Measurements from ENCODE around the gene SGPP2. TPM values are rescaled to one million over a fixed set of nuclear protein-coding genes. Genes with fewer than 3 reads are reported as not detected.

SGPP2 gene
- total and polyA plus RNA-seq, 2 of the 4 experiments (the other 2 are of a cell fraction): not detected

DNA sequence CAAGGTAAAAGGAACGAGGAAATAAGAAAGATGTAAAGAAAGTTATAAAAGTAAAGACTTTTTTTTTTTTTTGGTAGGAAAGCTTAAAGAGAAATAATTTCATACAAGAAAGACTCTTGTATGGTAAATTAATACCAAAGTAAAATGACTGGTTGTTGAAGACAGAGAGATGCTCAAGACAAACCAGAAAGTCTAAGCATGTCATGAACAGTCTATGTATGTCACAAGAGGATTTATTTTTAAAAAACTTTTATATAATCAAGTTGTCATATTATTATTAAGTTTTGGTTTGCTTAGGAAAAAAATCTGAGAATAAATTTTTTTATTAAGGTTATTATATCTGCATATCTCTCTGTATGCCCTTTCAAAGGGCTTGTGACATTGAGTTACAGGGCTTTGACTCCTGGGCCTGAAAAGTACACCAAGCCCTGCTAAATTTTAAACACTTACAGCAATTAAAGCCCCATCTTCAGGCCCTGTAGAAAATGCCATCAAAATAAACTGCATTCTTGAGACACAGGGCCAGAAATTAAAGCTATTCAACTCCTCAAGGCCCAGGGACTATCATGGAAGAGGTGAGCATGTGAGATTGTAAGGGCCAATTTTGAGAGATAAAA is 10.9 kb upstream of the SGPP2 start:
- BruUV-seq (replicated peaks): no TSS peak
- no peak overlapping the region for H4K8ac ChIP-seq (ENCODE audit: low read depth in 2 of 2, low read length in 2 of 2)
- no peak overlapping the region for H3K9ac ChIP-seq (ENCODE audit: low read depth, low read length)
- no peak overlapping the region for H4K5ac ChIP-seq (ENCODE audit: low read depth, low read length)
- H3K4me3 ChIP-seq (ENCODE audit: insufficient read depth, low read depth, low read length): no peak overlapping the region
- H3K56ac ChIP-seq (ENCODE audit: extremely low read depth, insufficient read depth, low read length): no peak overlapping the region
- H2AK5ac ChIP-seq (ENCODE audit: low read depth, low read length): no peak overlapping the region
- H2BK20ac ChIP-seq (ENCODE audit: low read depth, low read length): no peak overlapping the region
- no peaks in the 10 kb centered on the region for H3K36me3 ChIP-seq (ENCODE audit: control insufficient read depth, insufficient read depth, low read length)
- no peak overlapping the region for H3K18ac ChIP-seq (ENCODE audit: low read depth, low read length)
- no peak overlapping the region for H2BK15ac ChIP-seq (ENCODE audit: low read depth, low read length)
- dilution Hi-C loops (cut with HindIII; ENCODE audit: low sequenced_read_pairs, unreplicated experiment) (no loop called here), intact Hi-C loops (cut with micrococcal nuclease) (no loop called here), in situ Hi-C loops (cut with MboI; ENCODE audit: low sequenced_read_pairs) (no loop called here)
- ATAC-seq (ENCODE audit: low read depth) (no peak), DNase-seq (no peak)
- no peak overlapping the region for H2AK9ac ChIP-seq (replicated peaks; ENCODE audit: low read depth, low read length, poor library complexity)
- H2BK5ac ChIP-seq (ENCODE audit: low read depth, low read length, poor library complexity, severe bottlenecking): no peak overlapping the region
- no peak overlapping the region for H3K27ac ChIP-seq (ENCODE audit: insufficient read depth, low read length)
- WGBS, 2 experiments (ENCODE audit: extremely low coverage in 2 of 2, insufficient read length in 1 of 2): no CpG with 5 or more reads among the region's 1 CpG
- H2BK120ac ChIP-seq (ENCODE audit: low read depth, low read length): no peak overlapping the region
- no peaks in the 10 kb centered on the region for H4K20me1 ChIP-seq (ENCODE audit: insufficient read depth, low read length)
- no peak overlapping the region for H3K14ac ChIP-seq (replicated peaks; ENCODE audit: low read depth, low read length)
- H3K27me3 ChIP-seq (ENCODE audit: control insufficient read depth, insufficient read depth, low read length): no peaks in the 10 kb centered on the region
- H3K23ac ChIP-seq (ENCODE audit: low read depth, low read length): no peak overlapping the region
- TF ChIP-seq, protein P1, sequence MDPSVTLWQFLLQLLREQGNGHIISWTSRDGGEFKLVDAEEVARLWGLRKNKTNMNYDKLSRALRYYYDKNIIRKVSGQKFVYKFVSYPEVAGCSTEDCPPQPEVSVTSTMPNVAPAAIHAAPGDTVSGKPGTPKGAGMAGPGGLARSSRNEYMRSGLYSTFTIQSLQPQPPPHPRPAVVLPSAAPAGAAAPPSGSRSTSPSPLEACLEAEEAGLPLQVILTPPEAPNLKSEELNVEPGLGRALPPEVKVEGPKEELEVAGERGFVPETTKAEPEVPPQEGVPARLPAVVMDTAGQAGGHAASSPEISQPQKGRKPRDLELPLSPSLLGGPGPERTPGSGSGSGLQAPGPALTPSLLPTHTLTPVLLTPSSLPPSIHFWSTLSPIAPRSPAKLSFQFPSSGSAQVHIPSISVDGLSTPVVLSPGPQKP (IDR thresholded peaks at IDR 0.05; ENCODE audit: borderline replicate concordance, low read depth, low read length): no peak
- no peak for TF ChIP-seq RAD21 (IDR thresholded peaks at IDR 0.05; ENCODE audit: low read length)
- TF ChIP-seq CHD1 (IDR thresholded peaks at IDR 0.05; ENCODE audit: low read depth, low read length): no peak
- TF ChIP-seq MXI1 (IDR thresholded peaks at IDR 0.05; ENCODE audit: borderline replicate concordance, low read depth, low read length): no peak
- TF ChIP-seq MAFK (IDR thresholded peaks at IDR 0.05; ENCODE audit: low read depth, low read length): no peak
- no peak for TF ChIP-seq NFE2L2 (IDR thresholded peaks at IDR 0.05; ENCODE audit: low read depth, low read length)
- no peak for TF ChIP-seq RCOR1 (IDR thresholded peaks at IDR 0.05; ENCODE audit: insufficient replicate concordance, low read length)
- no peak for TF ChIP-seq FOS (IDR thresholded peaks at IDR 0.05; ENCODE audit: low read depth, low read length)
- TF ChIP-seq BHLHE40 (IDR thresholded peaks at IDR 0.05; ENCODE audit: low read depth, low read length): no peak
- TF ChIP-seq SMC3 (IDR thresholded peaks at IDR 0.05; ENCODE audit: low read depth, low read length): no peak
- TF ChIP-seq, protein P2, sequence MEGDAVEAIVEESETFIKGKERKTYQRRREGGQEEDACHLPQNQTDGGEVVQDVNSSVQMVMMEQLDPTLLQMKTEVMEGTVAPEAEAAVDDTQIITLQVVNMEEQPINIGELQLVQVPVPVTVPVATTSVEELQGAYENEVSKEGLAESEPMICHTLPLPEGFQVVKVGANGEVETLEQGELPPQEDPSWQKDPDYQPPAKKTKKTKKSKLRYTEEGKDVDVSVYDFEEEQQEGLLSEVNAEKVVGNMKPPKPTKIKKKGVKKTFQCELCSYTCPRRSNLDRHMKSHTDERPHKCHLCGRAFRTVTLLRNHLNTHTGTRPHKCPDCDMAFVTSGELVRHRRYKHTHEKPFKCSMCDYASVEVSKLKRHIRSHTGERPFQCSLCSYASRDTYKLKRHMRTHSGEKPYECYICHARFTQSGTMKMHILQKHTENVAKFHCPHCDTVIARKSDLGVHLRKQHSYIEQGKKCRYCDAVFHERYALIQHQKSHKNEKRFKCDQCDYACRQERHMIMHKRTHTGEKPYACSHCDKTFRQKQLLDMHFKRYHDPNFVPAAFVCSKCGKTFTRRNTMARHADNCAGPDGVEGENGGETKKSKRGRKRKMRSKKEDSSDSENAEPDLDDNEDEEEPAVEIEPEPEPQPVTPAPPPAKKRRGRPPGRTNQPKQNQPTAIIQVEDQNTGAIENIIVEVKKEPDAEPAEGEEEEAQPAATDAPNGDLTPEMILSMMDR (conservative IDR thresholded peaks at IDR 0.05; ENCODE audit: low read depth, low read length): no peak
- H3K79me1 ChIP-seq (ENCODE audit: low read depth in 1 of 2, low read length in 2 of 2): no peaks in the 10 kb centered on the region
- ChIA-PET CTCF (no interaction called here), POLR2A (ENCODE audit: unreplicated experiment) (no interaction called here)
- no peak overlapping the region for H2AFZ ChIP-seq (replicated peaks; ENCODE audit: low read length, poor library complexity)
- no peak overlapping the region for H3K4ac ChIP-seq (ENCODE audit: low read depth, low read length)
- H4K91ac ChIP-seq (ENCODE audit: insufficient read depth, low read depth, low read length): no peak overlapping the region
- no peak overlapping the region for H3K4me2 ChIP-seq (ENCODE audit: low read depth, low read length)
- 0 out of 2 replicates have a peak, but pooled peaks cover 2% of the 10 kb centered on the region for H3K9me3 ChIP-seq (ENCODE audit: control insufficient read depth, insufficient read depth, low read length)
- no peaks in the 10 kb centered on the region for H3K9me1 ChIP-seq (ENCODE audit: insufficient read depth, low read length)
- no peaks in the 10 kb centered on the region for H3K4me1 ChIP-seq (ENCODE audit: control insufficient read depth, insufficient read depth, low read length)

Data from IMR-90 (cell line).